ENCODE results near the gene PACS2. TPM values are rescaled to one million over a fixed set of nuclear protein-coding genes. Genes with fewer than 3 reads are reported as not detected.

PACS2 gene
- total RNA-seq, 2 donors from 2014 or later: 48.5 to 124 TPM

GRCh38 chr14:105417690-105418121, 103.2 kb downstream of the PACS2 start:
- intact Hi-C loops (cut with DNase I): no loop called here
- no peak overlapping the region for H3K27ac ChIP-seq
- peaks cover 10% of the 10 kb centered on the region for H3K4me1 ChIP-seq (replicated peaks)
- H3K9me3 ChIP-seq: no peaks in the 10 kb centered on the region
- H3K36me3 ChIP-seq: no peaks in the 10 kb centered on the region
- TF ChIP-seq POLR2A (IDR thresholded peaks at IDR 0.05): no peak
- no peak for TF ChIP-seq POLR2AphosphoS5 (IDR thresholded peaks at IDR 0.05)
- TF ChIP-seq CTCF (IDR thresholded peaks at IDR 0.05): no peak
- no peaks in the 10 kb centered on the region for H3K27me3 ChIP-seq (replicated peaks; ENCODE audit: insufficient read depth)
- H3K4me3 ChIP-seq: no peak overlapping the region
- no peak for DNase-seq (ENCODE audit: low spot score)
- WGBS: 89% methylated on average over 3 of the region's 3 CpGs

- Histone ChIP-seq H3K4me3 (peak overlapping the region; percentile 61 to 68), H3K27ac (peak overlapping the region in 1 of 2 donors; percentile 65), H3K4me1 (replicated peaks) (peaks cover 10% of the 10 kb centered on the region), H3K27me3 (replicated peaks; ENCODE audit: insufficient read depth) (no peaks in the 10 kb centered on the region), H3K36me3 (no peaks in the 10 kb centered on the region), H3K9me3 (no peaks in the 10 kb centered on the region)
- no peak for DNase-seq (ENCODE audit: low spot score)
- TF ChIP-seq POLR2A (IDR thresholded peaks at IDR 0.05) (no peak), POLR2AphosphoS5 (IDR thresholded peaks at IDR 0.05) (no peak), CTCF (IDR thresholded peaks at IDR 0.05) (no peak)
- 64% methylated on average over 19 of the region's 19 CpGs for WGBS
- intact Hi-C loops (cut with DNase I): no loop called here
Measured at GRCh38 chr14:105418269-105419194, 104.0 kb downstream of the PACS2 start.

DNA sequence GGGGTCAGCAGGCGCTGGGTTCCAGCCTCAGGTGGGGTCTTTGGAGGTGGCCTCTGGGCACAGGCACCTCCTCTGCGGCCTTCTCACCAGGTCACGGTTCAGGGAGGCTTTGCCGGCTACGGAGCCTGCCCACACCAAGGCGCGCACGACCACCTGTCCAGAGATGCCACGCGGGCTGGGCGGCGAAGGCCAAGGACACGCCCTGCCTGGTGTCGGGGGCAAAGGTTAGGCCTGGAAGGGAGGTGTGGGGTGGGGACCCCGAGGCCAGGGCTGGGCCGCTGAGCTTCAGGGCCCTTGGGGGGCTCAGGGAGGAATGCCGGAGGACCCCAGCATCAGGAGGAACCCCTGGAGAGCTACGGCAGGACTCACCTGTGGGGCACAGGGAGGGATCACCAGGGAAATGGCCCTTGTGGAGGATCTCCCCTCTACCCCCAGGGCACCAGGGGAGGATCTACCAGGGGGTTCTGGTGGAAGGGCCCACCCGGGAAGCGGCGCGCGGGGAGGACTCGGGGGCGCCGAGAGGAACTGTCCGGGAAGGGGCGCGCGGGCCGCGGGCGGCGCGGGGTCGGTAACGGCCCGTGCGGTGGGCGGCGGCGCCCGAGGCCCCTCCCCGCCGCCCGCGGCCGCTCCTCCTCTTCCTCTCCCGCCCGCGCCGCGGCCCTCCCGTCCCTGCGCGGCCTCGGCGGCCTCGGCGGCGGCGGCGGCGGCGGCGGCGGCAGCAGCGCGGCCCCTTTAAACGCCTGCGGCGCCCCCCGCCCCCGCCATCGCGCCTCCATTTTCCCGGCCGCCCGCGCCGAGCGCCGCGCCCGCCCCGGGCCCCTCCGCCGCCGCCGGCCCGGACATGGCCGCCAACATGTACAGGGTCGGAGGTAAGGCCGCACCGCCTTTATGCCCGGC, 104.9 kb downstream of the PACS2 start, which contains the start of gene MTA1:
Gene MTA1 (plus strand): TSS at position 633 of the 897 bp plus-strand sequence. CDS start 209 bp downstream, at position 842.
- 3% methylated on average over 62 of the region's 96 CpGs for WGBS
- Histone ChIP-seq H3K9me3 (no peaks in the 10 kb centered on the region), H3K4me1 (replicated peaks) (peaks cover 10% of the 10 kb centered on the region), H3K4me3 (peak within 1 kb of the TSS; percentile 61 to 68), H3K36me3 (no peaks in the 10 kb centered on the region), H3K27me3 (replicated peaks; ENCODE audit: insufficient read depth) (no peaks in the 10 kb centered on the region), H3K27ac (peak within 1 kb of the TSS; percentile 65 to 73)
- TF ChIP-seq POLR2AphosphoS5 (IDR thresholded peaks at IDR 0.05): no peak
- no peak for TF ChIP-seq CTCF (IDR thresholded peaks at IDR 0.05)
- TF ChIP-seq POLR2A (IDR thresholded peaks at IDR 0.05): no peak
- DNase-seq (ENCODE audit: low spot score): no peak
- intact Hi-C loops (cut with DNase I): no loop called here

- WGBS: 5% methylated on average over 15 of the region's 67 CpGs
- H3K27ac ChIP-seq: peak overlapping the region; percentile 55 to 61
- TF ChIP-seq CTCF (IDR thresholded peaks at IDR 0.05) (no peak), POLR2A (IDR thresholded peaks at IDR 0.05) (no peak), POLR2AphosphoS5 (IDR thresholded peaks at IDR 0.05) (no peak)
- no peaks in the 10 kb centered on the region for H3K36me3 ChIP-seq
- intact Hi-C loops (cut with DNase I): no loop called here
- no peak for DNase-seq (ENCODE audit: low spot score)
- no peaks in the 10 kb centered on the region for H3K27me3 ChIP-seq (replicated peaks; ENCODE audit: insufficient read depth)
- H3K4me1 ChIP-seq (replicated peaks): peaks cover 9% of the 10 kb centered on the region
- H3K4me3 ChIP-seq: peak overlapping the region; percentile 61 to 68
- H3K9me3 ChIP-seq: no peaks in the 10 kb centered on the region
Measured at GRCh38 chr14:105420101-105420973, 105.8 kb downstream of the PACS2 start.

All from prostate gland (tissue), 2 donors.